PC-9 (cell line): Measurements from ENCODE around the gene COMT. TPM values are rescaled to one million over a fixed set of nuclear protein-coding genes. Genes with fewer than 3 reads are reported as not detected.

ENCODE experiments used
- BruUV-seq: library from RNA; stranded (reverse); fragments of 400-500 nt; replicated peaks from 2 replicates; lab custom pipeline; 2021; lab: Mats Ljungman, UMichigan
- CTCF ChIA-PET: fragments of 300-600 bp; sonication (Branson Sonifier 250); formaldehyde crosslinking; loops from one replicate; lab custom pipeline; 2022; ENCODE audit warnings: antibody characterized with exemption; lab: Charles Lee
- POLR2A ChIA-PET: fragments of 300-600 bp; sonication (Branson Sonifier 250); formaldehyde crosslinking; loops from one replicate; lab custom pipeline; 2022; ENCODE audit warnings: antibody characterized with exemption; ENCODE audit not compliant: unreplicated experiment; lab: Charles Lee
- DNase-seq, 2 experiments: peaks; one replicate each; pipeline versions ENCODE4 v3.0.0 to v3.0.0-alpha.2; 2015 to 2022; ENCODE audit warnings: mixed read lengths in 1 of 2
- H2AFZ ChIP-seq: fragments of 200-600 bp; sonication (generic); 2 replicates; pipeline ENCODE4 v1.8.1; 2017; ENCODE audit warnings: antibody characterized with exemption
- H3F3A ChIP-seq: fragments of 200-600 bp; sonication (generic); 2 replicates; pipeline ENCODE4 v1.8.1; 2017; ENCODE audit warnings: antibody characterized with exemption, mild to moderate bottlenecking, low read depth; ENCODE audit not compliant: insufficient read depth
- H3K27ac ChIP-seq: fragments of 200-600 bp; sonication (generic); 2 replicates; pipeline ENCODE4 v1.6.1; 2016; ENCODE audit warnings: mixed run types
- H3K27me3 ChIP-seq: fragments of 200-600 bp; sonication (generic); 2 replicates; pipeline ENCODE4 v1.6.1; 2016; ENCODE audit warnings: low read depth, mixed run types; ENCODE audit not compliant: insufficient read depth
- H3K36me3 ChIP-seq: fragments of 200-600 bp; sonication (generic); 2 replicates; pipeline ENCODE4 v1.6.1; 2016; ENCODE audit warnings: low read depth, mixed run types
- H3K4me1 ChIP-seq: fragments of 200-600 bp; sonication (generic); replicated peaks from 2 replicates; pipeline ENCODE4 v1.6.1; 2016; ENCODE audit warnings: mixed run types; ENCODE audit not compliant: insufficient read depth
- H3K4me2 ChIP-seq: fragments of 200-600 bp; sonication (generic); 2 replicates; pipeline ENCODE4 v1.6.1; 2017; ENCODE audit warnings: mixed run types
- H3K4me3 ChIP-seq: fragments of 200-600 bp; sonication (generic); 2 replicates; pipeline ENCODE4 v1.6.1; 2016; ENCODE audit warnings: mixed run types
- H3K79me2 ChIP-seq: fragments of 200-600 bp; sonication (generic); 2 replicates; pipeline ENCODE4 v1.6.1; 2017; ENCODE audit warnings: low read depth, mixed run types
- H3K9me2 ChIP-seq: fragments of 200-600 bp; sonication (generic); 2 replicates; pipeline ENCODE4 v1.8.1; 2017; ENCODE audit warnings: mild to moderate bottlenecking; ENCODE audit not compliant: insufficient read depth
- H3K9me3 ChIP-seq: fragments of 200-600 bp; sonication (generic); 2 replicates; pipeline ENCODE4 v1.8.1; 2016; ENCODE audit warnings: low read depth; ENCODE audit not compliant: insufficient read depth
- H4K20me1 ChIP-seq: fragments of 200-600 bp; sonication (generic); 2 replicates; pipeline ENCODE4 v1.8.1; 2017; ENCODE audit not compliant: insufficient read depth
- CTCF ChIP-seq: fragments of 200-600 bp; sonication (generic); conservative IDR thresholded peaks from 2 replicates; pipeline ENCODE4 v1.6.1; 2017; ENCODE audit warnings: mixed run types, antibody characterized with exemption, mild to moderate bottlenecking, moderate library complexity
- EZH2 ChIP-seq: fragments of 200-600 bp; sonication (generic); IDR thresholded peaks from 2 replicates; pipeline ENCODE4 v1.8.0; 2017; ENCODE audit warnings: antibody characterized with exemption, low read depth
- intact Hi-C: fragments of 100-400 bp; cut with micrococcal nuclease; formaldehyde crosslinking; loops from one replicate; pipeline ENCODE4 v1.10.0; 2022; ENCODE audit not compliant: unreplicated experiment
- total RNA-seq: library from RNA; stranded (reverse); gene quantifications from 2 replicates; pipeline ENCODE4 v1.2.3, GENCODE V29; 2021

COMT gene
- total RNA-seq, 1 experiment from 2014 or later, result 99.9 TPM

- ChIA-PET POLR2A (no interaction called here), CTCF (interaction anchor here (0.7 to 1.0 kb wide), 2 partner anchors 168 to 179 kb away, joined by 3 to 10 read pairs; no protein-coding TSS in a partner anchor)
- intact Hi-C loops, result loop anchor here (1.0 to 5.0 kb wide), 2 partner anchors 179 to 277 kb away; no protein-coding TSS in a partner anchor
- peak in 1 of 2 experiments; percentile 66 for DNase-seq
- Histone ChIP-seq H3K4me3 (no peak overlapping the region), H3K79me2 (no peaks in the 10 kb centered on the region), H2AFZ (no peak overlapping the region), H3K36me3 (no peaks in the 10 kb centered on the region), H3K9me3 (no peaks in the 10 kb centered on the region), H4K20me1 (no peaks in the 10 kb centered on the region), H3K4me2 (no peak overlapping the region), H3K27ac (no peak overlapping the region), H3K27me3 (no peaks in the 10 kb centered on the region), H3K9me2 (no peaks in the 10 kb centered on the region), H3F3A (no peaks in the 10 kb centered on the region), H3K4me1 (no peaks in the 10 kb centered on the region)
- no peak for TF ChIP-seq EZH2
- TF ChIP-seq CTCF, result peak; percentile 86
- BruUV-seq, result no TSS peak
These were observed 32.0 kb upstream of the COMT start for GRCh38 chr22:19909350-19910179.

GRCh38 chr22:19910180-19910744 lies 31.3 kb upstream of the COMT start:
- ChIA-PET POLR2A (no interaction called here), CTCF (interaction anchor here (0.7 to 1.0 kb wide), 2 partner anchors 168 to 180 kb away, joined by 3 to 10 read pairs; no protein-coding TSS in a partner anchor)
- Histone ChIP-seq H3K4me2 (no peak overlapping the region), H4K20me1 (no peaks in the 10 kb centered on the region), H3K9me2 (no peaks in the 10 kb centered on the region), H3K4me1 (no peaks in the 10 kb centered on the region), H3K36me3 (no peaks in the 10 kb centered on the region), H3F3A (no peaks in the 10 kb centered on the region), H2AFZ (no peak overlapping the region), H3K9me3 (no peaks in the 10 kb centered on the region), H3K27ac (no peak overlapping the region), H3K27me3 (no peaks in the 10 kb centered on the region), H3K79me2 (no peaks in the 10 kb centered on the region), H3K4me3 (no peak overlapping the region)
- intact Hi-C loops, result loop anchor here (1.0 to 5.0 kb wide), 2 partner anchors 180 to 278 kb away; no protein-coding TSS in a partner anchor
- DNase-seq, result no peak
- no TSS peak for BruUV-seq
- TF ChIP-seq EZH2 (no peak), CTCF (no peak; the same call in 1 of the 2 replicates)

- TF ChIP-seq EZH2 (no peak), CTCF (no peak)
- Histone ChIP-seq H3K4me3 (no peak overlapping the region), H3K79me2 (no peaks in the 10 kb centered on the region), H4K20me1 (no peaks in the 10 kb centered on the region), H3K27ac (no peak overlapping the region), H3K9me2 (no peaks in the 10 kb centered on the region), H3K36me3 (no peaks in the 10 kb centered on the region), H3F3A (no peaks in the 10 kb centered on the region), H3K4me2 (no peak overlapping the region), H3K9me3 (no peaks in the 10 kb centered on the region), H2AFZ (no peak overlapping the region), H3K27me3 (no peaks in the 10 kb centered on the region), H3K4me1 (no peaks in the 10 kb centered on the region)
- DNase-seq, result no peak
- intact Hi-C loops, result loop anchor here (5.0 kb wide), 1 partner anchor 279 kb away; no protein-coding TSS in a partner anchor
- BruUV-seq, result no TSS peak
- ChIA-PET POLR2A (interaction anchor here (0.6 kb wide), 1 partner anchor 315 kb away, joined by 4 read pairs; no protein-coding TSS in a partner anchor), CTCF (interaction anchor here (0.5 kb wide), 1 partner anchor 181 kb away, joined by 6 read pairs; no protein-coding TSS in a partner anchor)
These were observed 29.9 kb upstream of the COMT start for GRCh38 chr22:19911540-19912270.
